ENCODE data around the gene GNL3. TPM values are rescaled to one million over a fixed set of nuclear protein-coding genes. Genes with fewer than 3 reads are reported as not detected.

Gene GNL3
- total and polyA plus RNA-seq, 5 experiments from 2014 or later = 41.8 to 109 (median 77.5) TPM

DNA sequence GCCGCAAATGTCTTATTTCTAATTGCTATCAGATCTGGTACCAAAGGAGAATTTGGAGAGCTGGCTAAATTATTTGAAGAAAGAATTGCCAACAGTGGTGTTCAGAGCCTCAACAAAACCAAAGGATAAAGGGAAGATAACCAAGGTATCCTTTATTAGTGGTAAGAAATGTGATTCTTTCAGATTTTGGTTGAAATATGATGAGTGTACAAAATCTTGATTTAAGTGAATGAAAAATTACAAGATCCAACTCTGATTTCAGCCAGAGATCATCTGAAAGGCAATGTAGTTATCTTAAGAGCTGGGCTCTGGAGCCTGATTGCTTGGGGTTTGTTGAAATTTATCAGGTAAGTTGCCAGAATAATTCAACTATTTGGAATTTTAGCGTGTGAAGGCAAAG lies 4.7 kb downstream of the GNL3 start:
- no peak overlapping the region for H3K4me3 Mint-ChIP-seq

DNA sequence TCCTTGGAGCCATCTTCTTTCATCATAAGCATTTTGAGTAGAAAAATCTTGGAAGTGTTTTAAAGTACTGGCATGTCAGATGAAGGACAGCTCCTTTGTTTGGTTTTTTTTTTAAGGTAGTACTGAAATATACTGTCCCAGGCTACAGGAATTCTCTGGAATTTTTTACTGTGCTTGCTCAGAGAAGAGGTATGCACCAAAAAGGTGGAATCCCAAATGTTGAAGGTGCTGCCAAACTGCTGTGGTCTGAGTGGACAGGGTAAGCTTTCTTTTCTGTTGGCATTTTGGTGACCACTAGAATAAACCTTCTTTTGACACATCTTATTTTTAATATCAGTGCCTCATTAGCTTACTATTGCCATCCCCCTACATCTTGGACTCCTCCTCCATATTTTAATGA lies 7.2 kb downstream of the GNL3 start:
- Mint-ChIP-seq H3K4me3 (no peak overlapping the region), H3K36me3 (peaks cover 0 to 96% (median 19%) of the 10 kb centered on the region in 3 donors), H3K9me3 (no peaks in the 10 kb centered on the region), H3K27me3 (no peaks in the 10 kb centered on the region), H3K27ac (peak overlapping the region in 6 of 10 donors; percentile 43 to 79 (median 48)), H3K4me1 (peaks cover 9 to 20% (median 14%) of the 10 kb centered on the region in 4 donors)
- POLR2A ChIA-PET = interaction anchor here (1.3 to 1.8 kb wide), 2 partner anchors 9 to 12 kb away, joined by 4 to 10 read pairs; partner anchors contain the start of genes GLT8D1 and SPCS1
- ATAC-seq (no peak), DNase-seq (no peak)

More for the DNA sequence above, 4.7 kb downstream of the GNL3 start:
- no peak for DNase-seq
- POLR2A ChIA-PET = interaction anchor here (1.8 kb wide), 1 partner anchor 15 kb away, joined by 6 read pairs; the partner anchor contains the start of genes GLT8D1 and SPCS1
- H3K36me3 Mint-ChIP-seq = peaks cover 0 to 92% (median 24%) of the 10 kb centered on the region in 3 donors
- H3K27me3 Mint-ChIP-seq = no peaks in the 10 kb centered on the region
- H3K9me3 Mint-ChIP-seq = no peaks in the 10 kb centered on the region
- ATAC-seq = no peak
- peak overlapping the region in 3 of 10 donors; percentile 13 to 46 (median 24) for H3K27ac Mint-ChIP-seq
- peaks cover 19 to 31% (median 30%) of the 10 kb centered on the region in 4 donors for H3K4me1 Mint-ChIP-seq

GRCh38 chr3:52694528-52695189 lies 8.8 kb downstream of the GNL3 start:
- no peak overlapping the region for H3K4me3 Mint-ChIP-seq
- DNase-seq (no peak), ATAC-seq (no peak)
- H3K27me3 Mint-ChIP-seq = no peaks in the 10 kb centered on the region
- POLR2A ChIA-PET = interaction anchor here (3.9 kb wide), 1 partner anchor 11 kb away, joined by 19 read pairs; the partner anchor contains the start of genes GLT8D1 and SPCS1
- peaks cover 0 to 83% (median 7%) of the 10 kb centered on the region in 3 donors for H3K36me3 Mint-ChIP-seq
- H3K27ac Mint-ChIP-seq = peak overlapping the region in 2 of 10 donors; percentile 7 to 17
- peaks cover 7 to 20% (median 10%) of the 10 kb centered on the region in 4 donors for H3K4me1 Mint-ChIP-seq
- no peaks in the 10 kb centered on the region for H3K9me3 Mint-ChIP-seq

DNA sequence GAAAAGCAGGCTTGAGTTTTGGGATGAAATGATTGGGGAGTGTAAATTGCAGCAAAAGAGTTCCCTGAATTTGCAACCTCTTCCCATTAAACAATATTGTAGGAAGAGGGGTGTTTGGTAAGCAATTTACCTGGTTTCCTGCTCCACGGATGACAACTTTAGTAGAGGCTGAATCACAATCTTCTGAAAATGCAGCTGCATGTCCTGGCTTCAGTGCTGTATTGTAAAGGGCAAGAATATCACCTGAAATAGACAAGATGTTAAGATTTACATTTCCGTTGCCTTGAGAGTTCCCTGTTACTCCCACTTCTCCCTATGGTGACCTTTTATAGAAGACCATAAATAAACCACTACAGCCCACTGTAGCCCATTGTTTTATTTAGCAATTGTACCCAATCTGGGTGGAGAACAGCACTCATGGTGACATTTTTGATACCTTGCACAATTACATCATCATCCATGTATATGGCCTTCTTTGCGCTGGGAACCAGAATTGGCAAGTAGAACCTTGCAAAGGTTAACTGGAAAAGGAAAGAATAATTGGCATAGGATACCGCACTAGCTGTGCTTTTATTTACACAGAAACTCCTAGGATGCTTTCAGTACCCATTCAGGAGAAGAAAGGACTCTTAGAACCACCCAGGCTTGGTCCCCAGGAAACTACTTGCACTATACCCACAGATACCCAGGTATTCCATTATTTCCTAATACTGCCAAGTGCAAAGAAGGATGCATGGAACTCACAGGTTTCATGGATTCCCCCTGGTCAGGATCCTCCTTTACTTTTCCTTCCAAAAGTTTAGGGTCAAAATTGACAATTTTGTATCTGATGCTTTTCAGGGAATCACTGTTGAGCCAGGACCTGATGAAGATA lies 10.2 kb downstream of the GNL3 start:
- H3K27me3 Mint-ChIP-seq = no peaks in the 10 kb centered on the region
- no peak for ATAC-seq
- H3K9me3 Mint-ChIP-seq = no peaks in the 10 kb centered on the region
- H3K4me1 Mint-ChIP-seq = peaks cover 5 to 15% (median 8%) of the 10 kb centered on the region in 4 donors
- H3K27ac Mint-ChIP-seq = peak overlapping the region in 2 of 10 donors; percentile 24 to 46
- DNase-seq = no peak
- H3K36me3 Mint-ChIP-seq = peaks cover 0 to 75% (median 2%) of the 10 kb centered on the region in 3 donors
- POLR2A ChIA-PET = interaction anchor here (3.9 kb wide), 1 partner anchor 9 kb away, joined by 19 read pairs; the partner anchor contains the start of genes GLT8D1 and SPCS1
- no peak overlapping the region for H3K4me3 Mint-ChIP-seq

GRCh38 chr3:52696830-52697631 lies 11.2 kb downstream of the GNL3 start:
- no peak overlapping the region for H3K4me3 Mint-ChIP-seq
- peaks cover 5 to 15% (median 8%) of the 10 kb centered on the region in 4 donors for H3K4me1 Mint-ChIP-seq
- H3K36me3 Mint-ChIP-seq = peaks cover 0 to 65% (median 2%) of the 10 kb centered on the region in 3 donors
- peak overlapping the region in 6 of 10 donors; percentile 8 to 82 (median 59) for H3K27ac Mint-ChIP-seq
- ATAC-seq (no peak), DNase-seq (no peak)
- POLR2A ChIA-PET = interaction anchor here (3.9 kb wide), 1 partner anchor 8 kb away, joined by 19 read pairs; the partner anchor contains the start of genes GLT8D1 and SPCS1
- no peaks in the 10 kb centered on the region for H3K27me3 Mint-ChIP-seq
- H3K9me3 Mint-ChIP-seq = no peaks in the 10 kb centered on the region

GRCh38 chr3:52697632-52697965 lies 11.8 kb downstream of the GNL3 start:
- no peak for ATAC-seq
- Mint-ChIP-seq H3K9me3 (no peaks in the 10 kb centered on the region), H3K27me3 (no peaks in the 10 kb centered on the region), H3K27ac (peak overlapping the region in 8 of 10 donors; percentile 8 to 82 (median 62)), H3K4me1 (peaks cover 5 to 14% (median 9%) of the 10 kb centered on the region in 4 donors), H3K4me3 (no peak overlapping the region), H3K36me3 (peaks cover 0 to 59% (median 2%) of the 10 kb centered on the region in 3 donors)
- POLR2A ChIA-PET = interaction anchor here (3.9 kb wide), 1 partner anchor 8 kb away, joined by 19 read pairs; the partner anchor contains the start of genes GLT8D1 and SPCS1
- no peak for DNase-seq

GRCh38 chr3:52703341-52703740 lies 17.5 kb downstream of the GNL3 start:
- peak overlapping the region in 3 of 10 donors; percentile 24 to 43 (median 41) for H3K27ac Mint-ChIP-seq
- ATAC-seq = no peak
- POLR2A ChIA-PET = interaction anchor here (0.6 to 5.7 kb wide), 4 partner anchors 16 to 633 kb away, joined by 3 to 43 read pairs (median 18); partner anchors contain the start of genes GNL3 and PBRM1

DNA sequence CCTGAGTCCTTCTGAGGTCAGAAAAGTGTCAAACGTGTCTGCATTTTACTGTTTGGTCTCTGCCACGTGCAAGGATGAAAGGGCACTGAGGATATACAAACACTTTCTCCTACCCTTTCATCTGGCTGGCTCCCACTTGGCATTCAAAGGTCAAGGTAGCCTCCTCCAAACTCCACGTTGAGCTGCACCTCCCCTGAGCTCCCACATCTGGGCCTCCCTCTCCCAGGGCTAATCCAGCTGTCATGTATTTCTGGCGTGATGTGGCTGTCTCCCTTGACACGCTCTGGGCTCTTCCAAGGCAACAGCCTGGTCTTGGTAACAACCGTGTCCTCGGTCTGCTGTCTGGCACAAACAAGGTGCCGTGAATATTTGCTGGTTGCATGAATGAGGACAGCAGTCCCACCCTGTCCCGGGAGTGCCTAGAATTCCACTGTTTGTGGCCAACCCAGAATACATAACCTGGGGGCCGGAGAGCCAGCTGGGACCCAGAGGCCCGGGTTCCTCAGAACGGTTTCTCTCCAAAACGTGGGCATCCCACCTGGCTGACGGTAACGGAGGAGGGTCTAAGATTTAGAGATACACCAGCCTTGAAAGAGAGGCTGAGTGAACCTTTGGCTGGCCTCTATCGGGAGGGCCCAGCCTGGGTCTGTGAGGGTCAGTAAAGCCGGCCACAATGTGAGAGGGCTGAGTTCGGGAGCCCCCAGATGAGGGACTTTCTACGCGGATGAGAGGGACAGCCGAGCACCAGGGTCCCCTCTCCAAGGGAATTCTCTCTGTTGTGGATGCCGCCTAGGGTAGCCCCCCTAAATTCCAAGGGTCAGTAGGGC lies 19.0 kb downstream of the GNL3 start:
- ATAC-seq (peak in 1 of 2 donors; percentile 2), DNase-seq (peak in 2 of 10 donors; percentile 4 to 10)
- POLR2A ChIA-PET = interaction anchor here (1.0 to 5.7 kb wide), 9 partner anchors 9 to 550 kb away, joined by 3 to 43 read pairs (median 10); partner anchors contain the start of genes GNL3, NEK4, PBRM1 and UQCC5
- Mint-ChIP-seq H3K36me3 (peaks cover 0 to 21% (median 2%) of the 10 kb centered on the region in 3 donors), H3K9me3 (no peaks in the 10 kb centered on the region), H3K4me3 (peak overlapping the region; percentile 89 to 95 (median 94)), H3K4me1 (peaks cover 16 to 44% (median 33%) of the 10 kb centered on the region in 4 donors), H3K27ac (peak overlapping the region; percentile 88 to 97 (median 95)), H3K27me3 (no peaks in the 10 kb centered on the region)

More at GRCh38 chr3:52703341-52703740, 17.5 kb downstream of the GNL3 start:
- Mint-ChIP-seq H3K4me3 (peak overlapping the region in 7 of 10 donors; percentile 7 to 93 (median 45)), H3K36me3 (peaks cover 0 to 14% (median 0%) of the 10 kb centered on the region in 3 donors), H3K27me3 (no peaks in the 10 kb centered on the region), H3K9me3 (no peaks in the 10 kb centered on the region), H3K4me1 (peaks cover 16 to 42% (median 31%) of the 10 kb centered on the region in 4 donors)
- no peak for DNase-seq

GRCh38 chr3:52705438-52705687 lies 19.5 kb downstream of the GNL3 start:
- POLR2A ChIA-PET = interaction anchor here (1.0 to 5.7 kb wide), 9 partner anchors 9 to 549 kb away, joined by 3 to 43 read pairs (median 10); partner anchors contain the start of genes GNL3, NEK4, PBRM1 and UQCC5
- Mint-ChIP-seq H3K27me3 (no peaks in the 10 kb centered on the region), H3K36me3 (peaks cover 0 to 23% (median 2%) of the 10 kb centered on the region in 3 donors), H3K4me1 (peaks cover 14 to 46% (median 34%) of the 10 kb centered on the region in 4 donors), H3K4me3 (peak overlapping the region; percentile 89 to 95 (median 94)), H3K27ac (peak overlapping the region; percentile 88 to 97 (median 95)), H3K9me3 (no peaks in the 10 kb centered on the region)
- ATAC-seq (peak in 1 of 2 donors; percentile 65), DNase-seq (no peak)

DNA sequence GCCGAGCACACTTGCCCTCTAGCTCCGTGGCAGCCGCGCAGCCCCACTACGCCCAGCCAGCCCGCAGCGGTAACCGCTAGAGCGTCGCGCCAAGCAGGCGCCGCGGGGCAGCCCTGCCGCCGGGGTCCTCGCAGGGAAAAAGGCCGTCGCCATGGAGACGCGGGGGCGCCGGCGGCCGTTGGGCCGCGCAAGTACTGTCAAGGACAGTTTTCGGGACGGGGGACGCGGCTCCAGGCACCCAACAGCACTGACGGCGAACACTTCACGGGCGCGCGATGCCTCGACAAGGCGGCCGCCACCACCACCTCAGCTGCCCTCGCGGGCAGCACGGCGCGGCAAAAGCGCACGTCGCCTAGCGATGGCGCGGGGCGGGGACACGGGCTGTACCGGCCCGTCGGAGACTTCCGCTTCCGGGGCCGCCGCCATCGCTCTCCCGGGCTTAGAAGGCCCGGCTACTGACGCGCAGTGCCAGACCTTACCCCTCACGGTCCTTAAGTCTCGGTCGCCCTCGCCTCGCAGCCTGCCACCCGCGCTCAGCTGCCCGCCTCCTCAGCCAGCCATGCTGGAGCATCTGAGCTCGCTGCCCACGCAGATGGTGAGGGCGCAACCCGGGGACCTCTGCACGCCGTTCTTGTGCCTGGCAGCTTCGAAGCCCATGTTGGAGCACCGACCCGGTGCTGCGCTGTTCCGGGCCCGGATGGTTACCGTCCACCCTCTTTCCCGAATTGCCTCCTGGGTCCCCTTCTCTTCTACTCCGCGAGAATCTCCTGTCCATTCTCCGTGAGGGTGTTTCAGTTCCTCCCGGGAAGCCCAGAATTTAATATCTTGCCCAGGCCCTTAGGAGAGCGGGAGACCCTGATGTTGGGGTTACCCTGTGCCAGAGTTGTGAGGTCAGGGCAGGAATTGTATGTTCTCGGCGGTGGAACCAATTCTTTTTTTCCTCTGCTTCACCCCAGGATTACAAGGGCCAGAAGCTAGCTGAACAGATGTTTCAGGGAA lies 20.2 kb downstream of the GNL3 start, which contains the start of the genes GLT8D1 and SPCS1:
Gene GLT8D1, minus strand, starts transcription at position 104 of the 999 bp plus-strand sequence. CDS start 5,331 bp downstream, outside the sequence.
Gene SPCS1, plus strand, starts transcription at position 419 of the 999 bp plus-strand sequence. Its CDS starts 141 bp downstream, at position 560.
- ATAC-seq (peak; percentile 90), DNase-seq (peak; percentile 75 to 97 (median 86))
- Mint-ChIP-seq H3K27ac (peak within 1 kb of the TSS; percentile 90 to 98 (median 96)), H3K9me3 (no peaks in the 10 kb centered on the region), H3K36me3 (peaks cover 0 to 27% (median 2%) of the 10 kb centered on the region in 3 donors), H3K4me3 (peak within 1 kb of the TSS; percentile 89 to 95 (median 94)), H3K4me1 (peaks cover 14 to 47% (median 35%) of the 10 kb centered on the region in 4 donors), H3K27me3 (no peaks in the 10 kb centered on the region)
- POLR2A ChIA-PET = interaction anchor here (1.0 to 5.7 kb wide), 9 partner anchors 10 to 549 kb away, joined by 3 to 43 read pairs (median 10); partner anchors contain the start of genes GNL3, NEK4, PBRM1 and UQCC5

Measured in naive thymus-derived CD8-positive, alpha-beta T cell (primary cell).